ENCODE measurements around the gene ORC5.
"Not testable (repeated sequence)": the region's sequence is repeated elsewhere in the genome, so short reads cannot be mapped to it uniquely, and the experiment has no call there.

Gene ORC5

DNA sequence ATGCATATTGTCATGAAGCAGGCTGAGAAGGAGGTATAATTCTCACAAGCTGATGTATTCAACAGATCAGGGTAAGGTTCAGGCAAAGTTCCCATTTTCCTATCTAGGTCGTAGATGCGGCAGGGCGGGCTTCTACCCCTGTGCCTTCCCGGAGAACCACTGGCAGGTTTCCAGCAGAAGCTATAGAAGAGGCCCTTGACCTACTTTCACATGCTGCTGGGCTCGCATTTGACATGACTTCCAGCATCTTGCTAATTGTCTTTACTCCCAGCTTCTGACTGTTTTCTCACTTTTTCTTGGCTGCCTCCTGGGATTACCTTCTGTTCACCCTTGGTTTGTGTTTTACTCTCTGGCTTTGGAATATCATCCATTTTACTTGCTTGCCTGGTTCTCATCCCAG lies 32.6 kb upstream of the ORC5 start (continued):
- TF ChIP-seq ZNF701 (tag by site-specific recombination; IDR thresholded peaks at IDR 0.05) (no peak), ZNF48 (tag by site-specific recombination; IDR thresholded peaks at IDR 0.05) (no peak), ZNF2 (tag by site-specific recombination; IDR thresholded peaks at IDR 0.05) (no peak), PRDM1 (tag by site-specific recombination; IDR thresholded peaks at IDR 0.05) (no peak), ZNF610 (tag by site-specific recombination; IDR thresholded peaks at IDR 0.05; ENCODE audit: borderline replicate concordance) (no peak), KLF9 (tag by site-specific recombination; IDR thresholded peaks at IDR 0.05; ENCODE audit: low read depth) (no peak), ZNF423 (tag by site-specific recombination; IDR thresholded peaks at IDR 0.05) (no peak), ZFP3 (tag by site-specific recombination; IDR thresholded peaks at IDR 0.05; ENCODE audit: low read depth) (no peak), SP2 (tag by site-specific recombination; IDR thresholded peaks at IDR 0.05) (no peak)

GRCh38 chr7:104234990-104235389 lies 27.2 kb upstream of the ORC5 start:
- H3K4me1 ChIP-seq (ENCODE audit: control insufficient read depth, insufficient read depth, low read length); H3K9me3 ChIP-seq (ENCODE audit: control insufficient read depth, insufficient read depth, low read depth, low read length); H3K27ac ChIP-seq (ENCODE audit: extremely low read depth, low read depth, low read length); POLR2A ChIA-PET; H3K36me3 ChIP-seq (ENCODE audit: control insufficient read depth in 2 of 2, insufficient read depth in 1 of 2, low read length in 2 of 2); H3K4me3 ChIP-seq (ENCODE audit: low read depth, low read length): not testable (repeated sequence)
- CTCF ChIA-PET = interaction anchor here (1.3 kb wide), 1 partner anchor 10 kb away, joined by 5 read pairs; no protein-coding TSS in a partner anchor

DNA sequence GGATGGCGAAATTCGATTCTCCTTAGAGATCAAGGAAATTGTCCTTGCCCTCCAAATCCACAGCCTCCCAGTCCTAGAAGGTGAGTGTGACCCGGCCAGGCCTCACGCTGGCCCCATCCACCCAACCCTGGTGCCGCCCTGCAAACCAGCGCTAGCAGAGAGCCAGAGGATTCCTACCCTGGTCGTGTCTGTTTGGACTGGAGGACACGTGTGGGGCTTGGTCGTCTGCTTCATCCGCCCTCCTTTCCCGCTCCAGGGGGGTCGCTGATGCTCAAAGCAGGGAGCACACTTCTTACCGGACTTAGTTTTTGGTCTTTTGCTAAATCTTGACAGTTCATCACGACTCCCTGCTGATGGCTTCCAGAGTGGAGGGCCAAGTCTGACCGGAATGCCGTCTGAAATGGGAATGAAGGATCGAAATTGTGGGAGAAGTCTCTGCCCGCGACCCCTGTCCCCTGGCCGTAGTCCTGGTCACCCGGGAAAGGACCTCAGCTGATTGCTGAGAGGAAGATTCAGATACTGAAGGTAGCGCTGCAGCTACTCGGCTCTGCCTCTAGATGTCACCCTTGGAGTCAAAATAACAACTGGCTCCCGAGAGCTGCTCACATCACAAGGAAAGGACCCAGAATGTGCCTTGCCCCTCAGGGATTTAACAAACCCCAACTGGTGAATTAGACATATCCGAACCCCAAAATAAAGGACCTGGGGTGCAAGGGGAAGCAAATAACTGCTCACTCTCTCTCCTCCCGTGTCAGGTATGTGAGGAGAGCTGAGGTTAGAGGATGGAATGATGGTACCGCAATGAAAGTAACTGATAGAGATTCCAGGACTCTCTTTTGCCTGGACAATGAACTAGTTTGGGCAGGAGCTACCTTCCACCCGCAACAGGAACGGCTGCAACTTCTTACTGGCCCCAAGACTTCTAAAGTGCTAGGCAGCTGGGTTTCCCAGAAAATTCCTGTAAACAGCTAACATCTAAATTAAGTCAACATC lies 23.5 kb upstream of the ORC5 start:
- no peaks in the 10 kb centered on the region for H3K9me3 ChIP-seq (ENCODE audit: control insufficient read depth, insufficient read depth, low read depth, low read length)
- TF ChIP-seq ZNF654 (tag by site-specific recombination; IDR thresholded peaks at IDR 0.05; ENCODE audit: low read depth) (peak; percentile 91), ZNF629 (tag by site-specific recombination; IDR thresholded peaks at IDR 0.05) (no peak), ZFP41 (tag by site-specific recombination; IDR thresholded peaks at IDR 0.05; ENCODE audit: borderline replicate concordance) (no peak)
- TF ChIP-seq, protein P1, sequence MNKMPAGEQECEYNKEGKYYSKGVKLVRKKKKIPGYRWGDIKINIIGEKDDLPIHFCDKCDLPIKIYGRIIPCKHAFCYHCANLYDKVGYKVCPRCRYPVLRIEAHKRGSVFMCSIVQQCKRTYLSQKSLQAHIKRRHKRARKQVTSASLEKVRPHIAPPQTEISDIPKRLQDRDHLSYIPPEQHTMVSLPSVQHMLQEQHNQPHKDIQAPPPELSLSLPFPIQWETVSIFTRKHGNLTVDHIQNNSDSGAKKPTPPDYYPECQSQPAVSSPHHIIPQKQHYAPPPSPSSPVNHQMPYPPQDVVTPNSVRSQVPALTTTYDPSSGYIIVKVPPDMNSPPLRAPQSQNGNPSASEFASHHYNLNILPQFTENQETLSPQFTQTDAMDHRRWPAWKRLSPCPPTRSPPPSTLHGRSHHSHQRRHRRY (tag by site-specific recombination; IDR thresholded peaks at IDR 0.05) = no peak
- TF ChIP-seq, protein P2, sequence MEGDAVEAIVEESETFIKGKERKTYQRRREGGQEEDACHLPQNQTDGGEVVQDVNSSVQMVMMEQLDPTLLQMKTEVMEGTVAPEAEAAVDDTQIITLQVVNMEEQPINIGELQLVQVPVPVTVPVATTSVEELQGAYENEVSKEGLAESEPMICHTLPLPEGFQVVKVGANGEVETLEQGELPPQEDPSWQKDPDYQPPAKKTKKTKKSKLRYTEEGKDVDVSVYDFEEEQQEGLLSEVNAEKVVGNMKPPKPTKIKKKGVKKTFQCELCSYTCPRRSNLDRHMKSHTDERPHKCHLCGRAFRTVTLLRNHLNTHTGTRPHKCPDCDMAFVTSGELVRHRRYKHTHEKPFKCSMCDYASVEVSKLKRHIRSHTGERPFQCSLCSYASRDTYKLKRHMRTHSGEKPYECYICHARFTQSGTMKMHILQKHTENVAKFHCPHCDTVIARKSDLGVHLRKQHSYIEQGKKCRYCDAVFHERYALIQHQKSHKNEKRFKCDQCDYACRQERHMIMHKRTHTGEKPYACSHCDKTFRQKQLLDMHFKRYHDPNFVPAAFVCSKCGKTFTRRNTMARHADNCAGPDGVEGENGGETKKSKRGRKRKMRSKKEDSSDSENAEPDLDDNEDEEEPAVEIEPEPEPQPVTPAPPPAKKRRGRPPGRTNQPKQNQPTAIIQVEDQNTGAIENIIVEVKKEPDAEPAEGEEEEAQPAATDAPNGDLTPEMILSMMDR (tag by site-specific recombination; IDR thresholded peaks at IDR 0.05) = peak; percentile 50; the same call in 1 of the 2 replicates
- H3K4me3 ChIP-seq (ENCODE audit: low read depth, low read length) = no peak overlapping the region
- H3K36me3 ChIP-seq (ENCODE audit: control insufficient read depth in 2 of 2, insufficient read depth in 1 of 2, low read length in 2 of 2) = no peaks in the 10 kb centered on the region
- H3K27ac ChIP-seq (ENCODE audit: extremely low read depth, low read depth, low read length) = no peak overlapping the region
- POLR2A ChIA-PET = no interaction called here
- CTCF ChIA-PET = interaction anchor here (0.6 to 3.0 kb wide), 26 partner anchors 9 to 1929 kb away, joined by 3 to 30 read pairs (median 4); no protein-coding TSS in a partner anchor
- no peaks in the 10 kb centered on the region for H3K4me1 ChIP-seq (ENCODE audit: control insufficient read depth, insufficient read depth, low read length)

DNA sequence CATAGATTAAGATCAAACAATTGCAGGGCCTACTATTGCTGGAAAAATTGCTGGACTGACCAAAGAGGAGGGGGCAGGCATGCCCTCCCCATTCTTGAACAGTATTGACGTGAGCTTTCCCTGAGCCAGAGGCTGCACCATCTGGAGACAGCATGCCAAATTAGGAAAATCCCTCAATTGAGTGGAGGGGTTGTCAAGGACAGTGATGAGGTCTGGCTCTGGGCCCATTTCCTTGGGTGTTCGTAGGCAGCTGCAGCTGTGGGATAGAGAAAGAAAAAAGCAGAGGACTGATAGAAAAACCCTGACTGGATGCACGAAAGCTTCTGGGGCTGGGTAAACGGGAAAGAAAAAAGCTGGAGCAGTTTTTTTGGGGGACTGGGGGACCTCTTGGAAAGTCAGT lies 22.8 kb upstream of the ORC5 start:
- POLR2A ChIA-PET = no interaction called here
- CTCF ChIA-PET = interaction anchor here (0.6 to 3.0 kb wide), 9 partner anchors 10 to 688 kb away, joined by 3 to 30 read pairs (median 4); no protein-coding TSS in a partner anchor

More for the DNA sequence above, 22.8 kb upstream of the ORC5 start:
- Histone ChIP-seq H3K4me1 (ENCODE audit: control insufficient read depth, insufficient read depth, low read length) (no peaks in the 10 kb centered on the region), H3K27ac (ENCODE audit: extremely low read depth, low read depth, low read length) (no peak overlapping the region), H3K4me3 (ENCODE audit: low read depth, low read length) (no peak overlapping the region), H3K36me3 (ENCODE audit: control insufficient read depth in 2 of 2, insufficient read depth in 1 of 2, low read length in 2 of 2) (no peaks in the 10 kb centered on the region), H3K9me3 (ENCODE audit: control insufficient read depth, insufficient read depth, low read depth, low read length) (no peaks in the 10 kb centered on the region)
- TF ChIP-seq GFI1B (tag by site-specific recombination; IDR thresholded peaks at IDR 0.05) = no peak

All from HEK293 (cell line).